GM12891 (cell line): ENCODE results near the gene ADAM11.

Experiments
- DNase-seq: peaks from one replicate; pipeline ENCODE4 v3.0.0; 2011; ENCODE audit warnings: low spot score; ENCODE audit not compliant: insufficient read length
- FAIRE-seq: peaks from 2 replicates; lab custom pipeline; 2011; peaks lifted over from hg19 to GRCh38; lab: Jason Lieb, UNC
- PAX5 ChIP-seq: IDR thresholded peaks from 2 replicates; pipeline ENCODE4 v1.6.1; 2011; ENCODE audit warnings: low read length, moderate library complexity, mild to moderate bottlenecking; ENCODE audit not compliant: insufficient read depth, severe bottlenecking
- POLR2A ChIP-seq: IDR thresholded peaks from 2 replicates; pipeline ENCODE4 v1.6.1; 2011; ENCODE audit warnings: low read depth, low read length, control low read depth
- POLR2AphosphoS5 ChIP-seq: IDR thresholded peaks from 2 replicates; pipeline ENCODE4 v1.6.1; 2011; ENCODE audit warnings: low read depth, low read length, control low read depth
- POU2F2 ChIP-seq: IDR thresholded peaks from 2 replicates; pipeline ENCODE4 v1.6.1; 2011; ENCODE audit warnings: low read depth, mild to moderate bottlenecking, control low read depth, low read length, moderate library complexity
- SPI1 ChIP-seq: IDR thresholded peaks from 2 replicates; pipeline ENCODE4 v1.6.1; 2011; ENCODE audit warnings: low read depth, low read length, control low read depth
- TAF1 ChIP-seq: IDR thresholded peaks from 2 replicates; pipeline ENCODE4 v1.6.1; 2011; ENCODE audit warnings: low read depth, low read length, control low read depth

Gene ADAM11

DNA sequence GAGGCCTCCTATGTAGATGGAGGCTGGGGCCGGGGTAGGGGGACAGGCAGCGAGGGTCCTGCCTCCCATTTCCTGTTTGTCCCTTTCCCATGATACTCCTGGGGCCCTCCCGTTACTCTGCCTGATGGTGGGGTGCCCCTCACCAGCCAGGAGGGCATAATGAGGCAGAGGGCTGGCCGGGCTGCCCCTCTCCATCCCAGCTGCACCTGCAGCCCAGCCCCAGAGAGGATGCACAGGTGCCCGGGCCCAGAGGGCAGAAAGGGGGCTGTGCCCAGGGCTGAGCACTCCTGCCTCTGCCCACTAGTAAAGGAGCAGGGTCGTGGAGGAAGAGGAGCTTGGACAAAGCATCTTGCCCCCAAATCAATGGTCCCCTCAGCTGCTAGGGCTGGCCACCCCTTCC is 10.4 kb downstream of the ADAM11 start:
- FAIRE-seq (no peak), DNase-seq (no peak)
- TF ChIP-seq PAX5 (no peak), POLR2A (no peak), POLR2AphosphoS5 (no peak), SPI1 (no peak), POU2F2 (no peak), TAF1 (no peak)

DNA sequence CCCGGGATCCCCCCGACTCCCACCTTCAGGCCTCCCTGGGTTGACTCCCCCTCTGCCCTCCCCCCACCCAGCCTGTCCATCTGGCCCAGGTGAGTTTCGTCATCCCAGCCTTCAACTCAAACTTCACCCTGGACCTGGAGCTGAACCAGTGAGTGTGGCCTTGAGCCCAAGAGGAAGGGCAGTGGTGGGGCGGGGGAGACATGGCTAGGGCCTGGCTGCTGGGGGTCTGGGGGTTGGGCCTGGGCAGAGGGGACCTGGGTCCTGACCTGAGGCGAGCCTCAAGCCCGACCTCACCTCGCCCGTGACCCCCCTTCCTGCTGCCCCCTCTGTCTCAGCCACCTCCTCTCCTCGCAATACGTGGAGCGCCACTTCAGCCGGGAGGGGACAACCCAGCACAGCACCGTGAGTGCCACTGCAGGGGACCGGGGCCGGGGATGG is 10.9 kb downstream of the ADAM11 start:
- DNase-seq = no peak
- no peak for FAIRE-seq
- TF ChIP-seq POLR2A = no peak
- no peak for TF ChIP-seq POU2F2
- no peak for TF ChIP-seq POLR2AphosphoS5
- TF ChIP-seq SPI1 = no peak
- no peak for TF ChIP-seq PAX5
- no peak for TF ChIP-seq TAF1

DNA sequence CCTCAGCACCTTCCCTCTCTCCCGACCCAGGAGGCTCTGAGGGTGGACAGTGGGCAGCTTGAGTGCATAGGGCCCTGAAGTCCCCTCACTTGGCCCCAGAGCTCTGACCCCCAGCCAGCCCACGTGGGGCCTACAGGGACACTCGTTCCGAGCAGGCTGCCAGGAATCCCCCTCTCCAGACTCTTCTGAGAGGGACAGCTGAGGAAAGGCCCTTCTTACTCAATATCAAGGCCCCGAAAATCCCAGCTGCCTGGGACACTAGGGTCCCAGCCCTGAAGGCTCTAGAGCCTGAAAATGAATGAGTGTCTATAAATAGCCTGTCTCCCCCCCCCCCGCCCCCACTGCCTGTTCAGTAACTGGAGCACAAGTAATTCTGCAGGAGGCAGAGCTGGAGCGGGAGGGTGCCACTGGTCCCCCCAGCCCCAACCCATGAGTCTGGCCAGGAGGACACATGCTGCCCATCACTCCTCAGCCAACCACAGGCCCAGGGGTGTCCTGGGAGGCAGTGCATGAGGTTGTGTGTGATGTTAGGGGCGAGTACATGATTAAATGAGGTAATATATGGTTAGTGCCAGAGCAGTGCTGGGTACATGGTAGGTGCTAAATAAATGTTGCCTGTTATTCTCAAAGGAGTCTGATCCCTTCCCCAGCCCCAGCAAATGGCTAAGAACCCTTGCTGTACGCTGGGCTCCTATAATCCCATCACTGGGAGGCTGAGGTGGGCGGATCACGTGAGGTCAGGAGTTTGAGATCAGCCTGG is 11.6 kb downstream of the ADAM11 start:
- FAIRE-seq (no peak), DNase-seq (no peak)
- TF ChIP-seq TAF1 (no peak), SPI1 (no peak), POU2F2 (no peak), POLR2A (no peak), POLR2AphosphoS5 (no peak), PAX5 (no peak)

DNA sequence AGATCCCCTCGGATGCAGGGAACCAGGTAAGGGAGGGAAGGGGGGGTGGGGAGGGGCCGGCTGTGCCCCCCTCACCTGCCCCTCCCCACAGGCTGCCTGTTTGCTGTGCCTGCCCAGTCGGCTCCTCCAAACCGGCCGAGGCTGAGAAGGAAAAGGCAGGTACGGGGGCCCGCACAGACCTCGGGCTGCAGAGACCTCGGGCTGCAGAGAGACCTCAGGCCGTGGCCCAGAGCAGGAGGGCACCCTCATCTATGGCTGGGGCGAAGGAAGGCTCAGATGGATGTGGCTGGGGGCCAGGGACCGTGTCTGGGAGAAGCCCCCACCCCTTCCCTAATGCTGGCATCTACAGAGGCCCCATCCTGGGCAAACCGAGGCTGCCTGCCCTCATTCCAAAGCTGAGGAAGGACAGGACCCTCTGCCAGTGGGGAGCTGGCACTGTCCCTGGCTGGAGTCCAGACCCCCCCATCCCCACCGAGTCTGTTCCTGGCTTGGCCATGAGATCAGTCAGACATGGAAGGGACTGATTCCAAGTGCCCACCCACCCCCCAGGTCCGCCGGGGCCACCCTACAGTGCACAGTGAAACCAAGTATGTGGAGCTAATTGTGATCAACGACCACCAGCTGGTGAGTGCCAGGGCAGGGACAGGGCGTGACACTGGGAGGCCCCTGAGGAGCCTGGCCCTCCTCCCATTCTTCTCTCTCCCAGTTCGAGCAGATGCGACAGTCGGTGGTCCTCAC is 13.7 kb downstream of the ADAM11 start:
- FAIRE-seq = no peak
- no peak for TF ChIP-seq POLR2AphosphoS5
- no peak for DNase-seq

DNA sequence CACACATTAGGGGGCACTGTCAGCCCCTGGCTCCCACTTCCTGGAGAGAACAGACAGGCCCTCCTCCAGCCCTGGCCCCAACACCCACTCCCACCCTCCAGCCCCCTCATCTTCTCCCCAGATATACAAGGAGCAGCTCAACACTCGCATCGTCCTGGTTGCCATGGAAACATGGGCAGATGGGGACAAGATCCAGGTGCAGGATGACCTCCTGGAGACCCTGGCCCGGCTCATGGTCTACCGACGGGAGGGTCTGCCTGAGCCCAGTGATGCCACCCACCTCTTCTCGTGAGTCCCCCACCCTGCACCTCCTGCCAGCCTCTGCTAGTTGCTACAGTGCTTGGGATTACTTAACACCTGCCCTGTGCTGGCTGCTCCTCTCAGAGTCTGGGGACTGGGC is 14.4 kb downstream of the ADAM11 start:
- FAIRE-seq (no peak), DNase-seq (no peak)
- TF ChIP-seq PAX5 = no peak
- TF ChIP-seq TAF1 = no peak
- no peak for TF ChIP-seq POLR2A
- no peak for TF ChIP-seq SPI1
- TF ChIP-seq POLR2AphosphoS5 = no peak
- TF ChIP-seq POU2F2 = no peak

DNA sequence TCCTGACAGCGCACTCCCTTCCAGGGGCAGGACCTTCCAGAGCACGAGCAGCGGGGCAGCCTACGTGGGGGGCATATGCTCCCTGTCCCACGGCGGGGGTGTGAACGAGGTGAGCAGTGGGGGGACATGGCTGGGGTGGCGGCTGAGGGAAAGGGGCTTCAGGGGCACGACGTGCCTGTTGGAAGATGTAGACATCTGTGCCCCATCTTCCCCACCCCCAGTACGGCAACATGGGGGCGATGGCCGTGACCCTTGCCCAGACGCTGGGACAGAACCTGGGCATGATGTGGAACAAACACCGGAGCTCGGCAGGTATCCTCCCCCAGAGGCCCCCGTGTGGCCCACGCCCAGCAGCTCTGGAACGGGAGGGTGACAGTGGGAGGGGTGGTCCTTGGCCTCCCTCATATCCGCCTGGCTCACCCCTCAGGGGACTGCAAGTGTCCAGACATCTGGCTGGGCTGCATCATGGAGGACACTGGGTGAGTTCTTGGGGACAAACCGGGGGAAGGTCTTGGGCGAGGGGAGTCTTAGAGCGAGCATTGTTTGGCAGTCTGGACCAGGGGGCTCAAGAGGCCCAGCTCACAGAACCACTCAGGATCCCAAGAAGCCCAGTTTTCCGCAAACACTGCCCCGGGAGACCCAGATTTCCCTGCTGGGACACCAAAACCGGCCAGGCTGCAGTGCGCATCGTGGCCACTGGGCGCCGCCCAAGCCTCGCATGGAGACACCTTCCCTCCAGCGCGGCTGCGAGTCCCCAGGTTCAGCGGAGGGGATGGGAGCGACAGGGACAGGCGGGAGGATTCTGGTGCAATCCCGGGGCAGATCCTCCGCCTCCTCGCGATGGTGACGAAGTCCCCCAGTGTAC is 15.7 kb downstream of the ADAM11 start:
- DNase-seq (peak; percentile 95), FAIRE-seq (peak; percentile 96)
- no peak for TF ChIP-seq POLR2AphosphoS5
- no peak for TF ChIP-seq SPI1
- TF ChIP-seq PAX5 = no peak
- TF ChIP-seq POU2F2 = no peak
- TF ChIP-seq POLR2A = no peak
- TF ChIP-seq TAF1 = no peak

DNA sequence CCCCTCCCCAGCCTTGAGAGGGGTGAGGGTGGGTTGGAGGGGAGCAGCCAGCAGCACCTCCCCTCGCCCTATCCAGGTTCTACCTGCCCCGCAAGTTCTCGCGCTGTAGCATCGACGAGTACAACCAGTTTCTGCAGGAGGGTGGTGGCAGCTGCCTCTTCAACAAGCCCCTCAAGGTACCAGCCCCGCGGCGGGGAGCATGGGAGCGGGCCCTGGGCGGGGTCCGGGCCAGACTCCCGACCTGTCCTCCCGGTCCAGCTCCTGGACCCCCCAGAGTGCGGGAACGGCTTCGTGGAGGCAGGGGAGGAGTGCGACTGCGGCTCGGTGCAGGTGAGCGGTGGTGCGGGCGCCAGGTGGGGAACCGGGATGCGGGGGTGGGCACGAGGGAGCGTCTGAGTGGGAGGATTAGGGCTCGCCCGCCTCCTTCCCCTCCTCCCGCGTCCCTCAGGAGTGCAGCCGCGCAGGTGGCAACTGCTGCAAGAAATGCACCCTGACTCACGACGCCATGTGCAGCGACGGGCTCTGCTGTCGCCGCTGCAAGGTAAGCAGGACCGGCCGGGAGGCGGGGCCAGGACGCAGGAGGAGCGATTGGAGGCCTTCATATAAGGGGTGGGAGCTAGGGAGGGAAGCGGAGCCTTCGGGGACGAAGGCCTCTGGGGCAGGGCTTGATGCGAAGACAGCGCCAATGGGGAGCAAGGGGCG is 16.5 kb downstream of the ADAM11 start:
- FAIRE-seq (peak; percentile 99), DNase-seq (peak; percentile 99)
- TF ChIP-seq PAX5 (no peak), SPI1 (no peak), TAF1 (no peak), POU2F2 (no peak), POLR2A (no peak), POLR2AphosphoS5 (no peak)

DNA sequence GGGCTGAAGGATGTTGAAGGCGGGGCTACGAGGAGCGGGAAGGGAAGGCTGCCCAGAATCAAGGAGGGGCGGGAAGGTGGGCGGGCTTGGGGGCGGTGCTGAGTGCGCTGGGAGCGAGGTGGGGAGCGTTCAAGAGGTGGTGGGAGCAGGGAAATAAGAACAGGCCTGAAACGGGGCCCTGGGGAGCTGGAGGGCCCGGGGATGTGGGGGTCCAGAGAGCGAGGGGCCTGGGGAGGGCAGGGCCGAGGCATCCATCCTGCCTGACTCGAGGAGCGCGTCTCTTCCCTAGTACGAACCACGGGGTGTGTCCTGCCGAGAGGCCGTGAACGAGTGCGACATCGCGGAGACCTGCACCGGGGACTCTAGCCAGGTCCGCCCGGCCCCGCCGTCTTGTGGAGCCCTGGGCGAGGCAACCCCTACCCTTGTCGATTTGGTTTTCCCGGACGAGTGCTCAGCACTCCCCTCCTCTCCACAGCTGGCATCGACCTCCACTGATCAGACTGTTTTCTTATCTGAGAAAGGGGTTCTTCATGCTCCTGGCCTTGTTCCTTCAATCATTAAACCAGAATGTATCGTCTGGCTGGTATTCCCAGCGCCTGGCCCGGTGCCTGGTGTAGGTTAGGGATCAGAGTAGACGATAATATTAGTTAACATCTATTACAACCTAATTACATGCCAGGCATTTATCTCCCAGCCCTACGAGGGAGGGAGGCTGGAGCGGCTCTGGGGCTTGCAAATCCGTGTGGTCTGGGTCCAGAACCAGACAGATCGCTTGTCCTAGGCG is 17.2 kb downstream of the ADAM11 start:
- peak; percentile 60 for FAIRE-seq
- TF ChIP-seq POU2F2 = no peak
- no peak for TF ChIP-seq SPI1
- TF ChIP-seq POLR2AphosphoS5 = no peak
- no peak for TF ChIP-seq TAF1
- TF ChIP-seq POLR2A = no peak
- no peak for TF ChIP-seq PAX5

More for the DNA sequence above, 17.2 kb downstream of the ADAM11 start:
- no peak for DNase-seq
